GM21367 (cell line): Measurements from ENCODE around the gene SCAMP4.

Source experiments
- ATAC-seq: cut with Tn5 transposase; IDR thresholded peaks from one replicate; pipeline ENCODE4 v1.9.1; 2021; ENCODE audit not compliant: unreplicated experiment

SCAMP4 gene

DNA sequence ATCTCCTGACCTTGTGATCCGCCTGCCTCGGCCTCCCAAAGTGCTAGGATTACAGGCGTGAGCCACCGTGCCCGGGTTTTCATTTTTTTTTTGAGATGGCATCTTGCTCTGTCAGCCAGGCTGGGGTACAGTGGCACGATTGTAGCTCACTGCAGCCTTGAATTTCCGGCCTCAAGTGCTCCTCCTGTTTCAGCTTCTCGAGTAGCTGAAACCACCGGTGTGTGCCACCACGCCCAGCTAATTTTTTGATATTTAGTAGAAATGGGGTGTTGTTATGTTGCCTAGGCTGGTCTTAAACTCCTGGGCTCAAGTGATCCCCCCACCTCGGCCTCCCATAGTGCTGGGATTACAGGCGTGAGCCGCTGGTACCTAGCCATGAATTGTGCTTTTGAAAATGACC, 5.9 kb downstream of the SCAMP4 start:
- ATAC-seq = no peak

DNA sequence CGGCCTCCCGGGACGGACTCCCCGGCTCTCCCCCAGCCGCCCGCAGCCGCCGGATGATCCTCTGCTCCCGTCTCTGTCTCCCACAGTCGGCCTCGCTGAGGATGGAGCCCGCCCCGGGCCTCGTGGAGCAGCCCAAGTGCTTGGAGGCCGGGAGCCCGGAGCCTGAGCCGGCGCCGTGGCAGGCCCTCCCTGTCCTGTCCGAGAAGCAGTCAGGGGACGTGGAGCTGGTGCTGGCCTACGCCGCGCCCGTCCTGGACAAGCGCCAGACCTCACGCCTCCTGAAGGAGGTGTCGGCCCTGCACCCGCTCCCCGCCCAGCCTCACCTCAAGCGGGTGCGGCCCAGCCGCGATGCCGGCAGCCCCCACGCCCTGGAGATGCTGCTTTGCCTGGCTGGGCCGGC, 6.8 kb downstream of the SCAMP4 start:
- no peak for ATAC-seq

DNA sequence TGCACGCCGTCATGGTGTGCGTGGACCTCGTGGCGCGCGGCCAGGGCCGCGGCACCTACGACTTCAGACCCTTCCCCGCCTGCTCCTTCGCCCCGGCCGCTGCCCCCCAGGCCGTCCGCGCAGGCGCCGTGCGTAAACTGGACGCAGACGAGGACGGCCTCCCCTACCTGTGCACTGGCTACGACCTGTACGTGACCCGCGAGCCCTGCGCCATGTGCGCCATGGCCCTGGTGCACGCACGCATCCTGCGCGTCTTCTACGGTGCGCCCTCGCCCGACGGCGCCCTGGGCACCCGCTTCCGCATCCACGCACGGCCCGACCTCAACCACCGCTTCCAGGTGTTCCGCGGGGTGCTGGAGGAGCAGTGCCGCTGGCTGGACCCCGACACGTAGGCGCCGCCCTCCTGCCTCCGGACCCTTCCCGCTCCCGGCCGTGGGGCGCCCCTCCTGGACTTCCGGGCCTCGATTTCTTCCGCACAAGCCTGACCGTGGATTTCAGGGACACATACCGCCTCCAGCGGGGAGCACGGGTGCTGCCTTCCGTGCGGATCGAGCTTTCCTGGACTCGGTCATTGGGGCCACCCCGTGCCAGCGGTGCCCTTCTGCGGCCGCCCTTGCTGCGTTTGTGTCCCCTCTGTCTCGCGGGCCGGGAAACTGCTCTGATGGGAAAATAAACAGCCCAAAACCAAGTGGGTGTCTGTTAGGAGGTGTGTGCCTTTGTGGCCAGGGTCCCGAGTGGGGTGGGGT, 7.7 kb downstream of the SCAMP4 start:
- ATAC-seq = no peak

- ATAC-seq = no peak
Measured at GRCh38 chr19:1913781-1914577, 8.8 kb downstream of the SCAMP4 start.

GRCh38 chr19:1914826-1915341, 9.7 kb downstream of the SCAMP4 start:
- ATAC-seq = no peak

DNA sequence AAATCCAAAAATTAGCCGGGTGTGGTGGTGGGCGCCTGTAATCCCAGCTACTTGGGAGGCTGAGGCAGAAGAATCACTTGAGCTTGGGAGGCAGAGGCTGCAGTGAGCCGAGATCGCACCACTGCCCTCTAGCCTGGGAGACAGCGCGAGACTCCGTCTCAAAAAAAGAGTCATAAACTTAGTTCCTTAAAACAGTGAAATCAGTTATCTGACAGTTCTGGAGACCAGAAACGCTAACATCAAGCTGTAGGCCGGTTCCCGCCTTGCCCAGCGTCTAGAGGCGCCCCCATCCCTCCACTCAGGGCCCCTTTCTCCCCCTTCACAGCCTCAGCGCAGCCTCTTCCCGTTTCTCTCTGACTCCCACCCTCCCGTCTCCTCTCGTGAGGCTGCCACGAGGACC, 11.9 kb downstream of the SCAMP4 start:
- ATAC-seq = no peak

DNA sequence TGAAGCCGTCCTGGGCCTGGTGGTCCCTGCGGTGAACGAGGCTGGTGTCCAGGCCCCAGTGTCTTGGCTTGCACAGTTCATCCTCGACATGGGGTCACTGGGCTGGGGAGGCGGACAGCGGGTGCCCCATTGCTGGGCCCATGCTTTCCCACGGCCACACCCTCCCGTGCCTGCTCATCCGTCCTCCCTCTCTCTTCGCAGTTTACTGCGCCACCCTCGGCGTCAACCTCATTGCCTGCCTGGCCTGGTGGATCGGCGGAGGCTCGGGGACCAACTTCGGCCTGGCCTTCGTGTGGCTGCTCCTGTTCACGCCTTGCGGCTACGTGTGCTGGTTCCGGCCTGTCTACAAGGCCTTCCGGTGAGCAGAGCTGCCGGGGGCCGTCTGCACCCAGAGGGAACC, 12.7 kb downstream of the SCAMP4 start:
- no peak for ATAC-seq

GRCh38 chr19:1918975-1919374, 13.8 kb downstream of the SCAMP4 start:
- ATAC-seq = no peak

DNA sequence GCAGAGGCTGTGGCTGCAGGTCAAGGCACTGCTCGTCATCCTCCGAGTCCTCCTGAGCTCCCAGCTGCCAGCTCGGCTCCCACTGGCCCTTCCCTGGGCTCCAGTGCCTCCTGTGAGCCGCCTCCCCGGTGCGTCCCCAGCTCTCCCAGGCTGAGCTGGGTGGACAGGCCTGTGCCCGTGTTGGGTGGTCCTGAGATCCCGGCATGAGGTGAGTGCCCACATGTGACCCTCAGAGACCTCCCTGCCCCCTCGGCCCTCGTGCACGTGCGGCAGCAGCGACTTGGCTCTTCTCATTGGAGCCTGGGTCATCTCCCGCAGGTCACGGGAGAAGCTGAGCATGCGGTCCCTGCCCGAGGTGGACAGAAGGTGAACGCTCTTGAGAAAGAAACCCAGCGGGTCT, 15.4 kb downstream of the SCAMP4 start:
- no peak for ATAC-seq

GRCh38 chr19:1921326-1921725, 16.1 kb downstream of the SCAMP4 start:
- no peak for ATAC-seq

GRCh38 chr19:1921825-1922224, 16.6 kb downstream of the SCAMP4 start:
- no peak for ATAC-seq

GRCh38 chr19:1922803-1923202, 17.6 kb downstream of the SCAMP4 start:
- ATAC-seq = no peak

- no peak for ATAC-seq
Measured at GRCh38 chr19:1923319-1923718, 18.1 kb downstream of the SCAMP4 start.

DNA sequence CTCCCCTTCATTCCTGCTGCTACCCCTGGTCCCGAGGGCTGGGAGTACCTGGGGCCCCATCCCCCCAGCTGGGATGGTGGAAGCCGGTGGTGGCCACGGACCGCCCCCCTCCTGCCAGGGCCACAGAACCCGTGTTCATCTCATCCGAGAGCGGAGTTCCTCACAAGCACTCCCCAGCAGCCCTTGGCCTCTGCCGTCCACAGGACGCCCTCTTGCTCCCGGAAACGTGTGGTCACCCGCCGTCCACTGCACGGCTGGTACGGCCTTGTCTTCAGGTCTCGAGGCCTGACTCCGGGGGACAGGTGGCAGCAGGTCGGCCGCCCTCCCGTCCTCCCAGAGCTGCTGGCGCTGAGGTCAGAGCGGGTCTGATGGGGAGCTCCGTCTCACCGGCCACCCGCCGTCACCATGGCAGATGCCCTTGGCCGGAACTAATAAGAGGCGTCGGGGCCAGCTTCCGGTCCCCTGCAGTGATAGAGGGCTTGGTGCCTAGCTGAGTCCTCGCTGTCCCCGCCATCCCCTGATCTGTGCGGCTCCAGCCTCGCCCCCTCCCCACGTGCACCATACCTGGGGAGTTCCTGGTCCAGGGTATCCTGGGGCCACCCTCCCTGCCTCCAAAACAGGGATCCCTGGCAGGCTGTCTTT, 19.2 kb downstream of the SCAMP4 start:
- ATAC-seq = no peak

DNA sequence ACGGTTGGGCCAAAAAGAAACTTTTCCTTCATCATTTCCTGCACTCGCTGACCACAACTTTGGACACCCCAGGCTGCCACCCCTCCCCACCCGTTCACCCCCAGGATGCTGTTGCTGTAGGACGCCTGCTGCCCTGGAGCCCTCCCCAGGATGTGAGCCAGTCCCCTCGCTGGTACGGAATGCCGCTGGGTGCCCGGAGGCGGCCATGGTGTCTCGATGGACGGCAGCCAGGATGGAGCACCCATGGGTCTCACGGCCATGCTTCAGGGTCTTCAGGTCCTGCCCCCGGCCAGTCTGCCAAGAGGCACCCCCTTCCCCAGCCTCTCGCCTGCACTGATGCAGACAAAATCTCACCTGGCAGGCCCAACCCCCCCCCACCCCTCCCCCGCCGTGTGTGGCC, 20.3 kb downstream of the SCAMP4 start:
- no peak for ATAC-seq

DNA sequence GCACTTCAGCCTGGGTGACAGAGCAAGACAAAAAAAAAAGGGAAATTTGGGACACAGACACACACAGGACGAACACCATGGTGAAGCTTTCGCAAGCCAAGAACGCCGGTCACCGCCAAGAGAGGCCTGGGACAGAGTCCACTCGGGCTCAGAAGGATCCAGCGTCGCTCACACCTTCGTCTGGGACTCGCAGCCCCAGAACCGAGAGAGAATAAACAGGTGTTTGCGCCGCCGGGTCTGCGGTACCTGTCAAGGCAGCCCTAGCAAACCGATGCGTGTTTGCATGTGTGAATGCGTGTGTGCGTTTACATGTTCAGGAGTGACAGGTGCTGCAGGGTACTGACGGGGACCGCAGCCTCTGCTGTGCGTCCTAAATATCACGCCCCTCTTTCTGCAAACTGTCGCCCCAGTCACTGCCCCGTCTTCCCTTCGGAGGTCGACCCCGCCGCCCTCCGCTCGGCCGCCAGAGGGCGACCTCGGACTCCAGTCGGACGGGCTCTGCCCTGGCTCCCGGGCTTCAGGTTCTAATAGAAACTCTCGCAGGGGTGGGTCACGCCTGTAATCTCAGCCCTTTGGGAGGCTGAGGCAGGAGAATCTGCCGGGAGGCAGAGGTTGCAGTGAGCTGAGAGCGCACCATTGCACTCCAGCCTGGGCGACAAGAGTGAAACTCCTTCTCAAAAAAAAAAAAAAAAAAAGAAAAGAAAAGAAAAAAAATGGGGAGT, 24.0 kb downstream of the SCAMP4 start:
- ATAC-seq = no peak

DNA sequence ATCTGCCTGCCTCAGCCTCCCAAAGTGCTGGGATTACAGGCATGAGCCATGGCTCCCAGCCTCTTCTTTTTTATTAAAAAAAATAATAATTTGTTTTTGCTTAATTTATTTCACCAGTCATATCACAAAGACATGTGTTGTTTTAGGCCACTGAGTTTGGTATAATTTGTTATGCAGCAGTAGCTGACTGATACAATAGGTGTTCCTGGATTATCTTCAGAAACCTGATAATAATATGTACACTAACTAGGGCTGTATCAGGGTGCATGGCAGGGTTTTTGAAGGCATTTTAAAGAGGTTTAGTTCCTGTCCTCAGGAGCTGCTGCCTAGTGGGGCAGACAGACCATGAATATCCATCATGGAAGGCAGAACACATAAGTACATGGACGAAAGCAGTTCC, 26.2 kb downstream of the SCAMP4 start:
- ATAC-seq = no peak

DNA sequence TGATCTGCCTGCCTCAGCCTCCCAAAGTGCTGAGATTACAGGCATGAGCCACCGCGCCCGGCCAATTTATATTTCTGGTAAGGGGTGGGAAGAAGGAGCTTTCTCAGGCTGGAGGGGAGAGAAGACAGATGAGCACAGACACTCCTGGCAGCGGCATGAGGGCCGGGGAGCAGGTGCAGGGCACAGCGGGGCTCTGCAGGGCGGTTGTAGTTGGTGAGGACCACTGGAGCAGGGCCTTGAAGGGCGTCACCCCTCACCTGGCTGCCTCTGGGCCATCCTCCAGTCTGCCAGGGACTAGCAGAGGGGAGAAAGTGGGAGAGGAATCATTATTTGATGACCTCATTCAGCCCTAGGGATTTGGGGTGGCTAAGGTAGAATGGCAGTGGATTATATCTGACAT, 27.2 kb downstream of the SCAMP4 start:
- ATAC-seq = no peak

GRCh38 chr19:1933244-1933643, 28.0 kb downstream of the SCAMP4 start:
- ATAC-seq = no peak

GRCh38 chr19:1933942-1934341, 28.7 kb downstream of the SCAMP4 start:
- no peak for ATAC-seq
